ENCODE measurements around the gene IDI1.
A peak's percentile ranks its signal among the peaks of the same experiment; 100 is the strongest.
"Not testable (repeated sequence)": the region's sequence is repeated elsewhere in the genome, so short reads cannot be mapped to it uniquely, and the experiment has no call there.

The IDI1 gene

DNA sequence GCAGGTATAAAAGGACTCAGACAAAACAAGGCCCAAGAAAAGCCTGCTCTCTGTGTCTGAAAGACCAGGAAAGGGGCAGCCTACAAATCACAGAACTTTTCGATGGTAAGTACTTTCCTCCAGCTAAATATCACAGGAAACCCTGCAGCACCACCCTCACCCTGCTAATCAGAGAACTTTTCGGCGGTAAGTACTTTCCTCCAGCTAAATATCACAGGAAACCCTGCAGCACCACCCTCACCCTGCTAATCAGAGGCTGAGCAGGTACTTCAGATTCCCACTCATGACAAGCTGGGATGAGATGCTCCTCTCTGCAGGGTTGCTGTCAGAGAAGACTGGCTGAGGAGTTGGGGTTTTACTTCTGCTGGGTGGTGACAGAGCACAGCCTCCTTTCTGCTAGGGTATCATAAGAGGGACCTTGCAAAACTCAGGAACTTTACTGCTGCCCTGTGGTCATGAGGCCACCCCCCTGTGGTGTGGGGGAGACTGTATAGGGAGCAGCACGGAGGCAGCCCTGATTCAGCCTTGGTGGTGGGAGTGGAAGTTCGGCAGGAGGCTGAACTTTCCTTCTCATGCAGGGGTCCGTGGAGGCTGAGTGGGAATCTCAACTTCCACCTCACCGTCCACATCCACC is 14.4 kb upstream of the IDI1 start:
- peak; percentile 25 for DNase-seq (ENCODE audit: low read depth)

DNA sequence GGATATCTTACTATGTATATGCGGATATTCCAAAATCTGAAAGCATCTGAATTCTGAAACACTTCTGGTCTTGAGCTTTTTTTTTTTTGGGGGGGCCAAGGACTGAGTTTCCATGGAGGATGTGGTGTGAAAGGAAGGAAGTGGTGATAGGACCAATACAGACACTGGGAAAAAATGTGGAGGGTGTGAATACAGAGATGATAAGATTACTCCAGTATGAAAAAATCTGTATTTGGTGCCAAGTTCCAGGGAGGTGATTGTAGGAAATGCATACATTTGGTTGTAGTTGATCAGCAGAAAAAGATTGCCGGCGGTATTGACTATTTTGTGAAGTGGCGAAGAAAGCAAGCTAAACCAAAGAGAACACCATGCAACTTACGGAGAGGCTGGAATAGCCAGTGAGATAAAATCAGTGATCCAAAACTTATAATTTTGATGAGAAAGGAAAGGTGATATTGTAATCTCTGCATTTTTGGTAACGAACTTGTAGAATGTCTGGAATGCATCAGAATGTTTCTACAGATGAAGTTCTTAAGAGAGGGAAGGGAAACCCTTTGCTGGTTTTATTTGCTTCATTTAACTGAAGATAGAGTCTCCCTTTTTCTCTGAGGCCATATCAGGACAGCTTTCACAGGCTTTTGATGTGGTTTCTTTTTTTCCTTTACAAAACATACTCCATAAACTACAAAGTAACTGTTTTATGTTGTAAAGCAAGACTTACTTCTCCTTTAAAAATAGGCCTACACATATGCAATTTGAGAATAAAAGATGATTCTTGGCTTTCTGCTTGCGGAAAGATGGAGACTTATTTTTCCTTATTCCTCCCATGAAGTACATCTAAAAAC is 13.2 kb upstream of the IDI1 start:
- no peak for DNase-seq (ENCODE audit: low read depth)

DNA sequence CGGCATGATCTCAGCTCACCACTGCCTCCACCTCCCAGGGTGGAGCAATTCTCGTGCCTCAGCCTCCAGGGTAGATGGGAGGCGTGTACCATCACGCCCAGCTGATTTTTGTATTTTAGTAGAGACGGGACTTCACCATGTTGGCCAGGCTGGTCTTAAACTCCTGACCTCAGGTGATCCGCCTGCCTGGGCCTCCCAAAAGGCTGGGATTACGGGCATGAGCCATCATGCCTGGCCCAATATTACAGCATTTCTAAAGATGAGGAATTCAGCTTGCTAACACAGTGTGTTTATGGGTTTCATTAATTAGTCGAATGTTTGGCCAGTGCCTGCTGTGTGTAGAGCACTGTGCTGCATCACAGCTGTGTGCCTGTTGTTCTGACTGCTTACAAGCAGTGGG is 11.0 kb upstream of the IDI1 start:
- DNase-seq (ENCODE audit: low read depth) = no peak

DNA sequence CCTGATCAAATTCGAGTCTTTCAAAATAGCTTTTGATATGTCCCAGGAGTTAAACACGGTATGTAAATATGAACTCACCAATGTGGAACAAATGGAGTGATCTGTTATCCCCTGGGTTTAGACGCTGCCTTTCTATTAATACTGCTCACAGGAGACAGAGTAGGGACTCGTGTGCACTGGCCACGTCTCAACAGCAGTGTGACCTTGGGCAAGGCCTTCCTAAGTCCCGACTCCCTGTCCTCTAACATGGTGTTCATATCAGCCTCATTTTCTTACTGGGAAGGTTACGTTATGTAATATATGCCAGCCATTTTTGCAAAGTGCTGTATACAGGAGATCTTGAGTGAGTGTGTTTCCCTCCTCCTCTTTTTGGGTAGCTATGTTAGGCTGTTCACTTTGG is 9.1 kb upstream of the IDI1 start:
- no peak for DNase-seq (ENCODE audit: low read depth)

DNA sequence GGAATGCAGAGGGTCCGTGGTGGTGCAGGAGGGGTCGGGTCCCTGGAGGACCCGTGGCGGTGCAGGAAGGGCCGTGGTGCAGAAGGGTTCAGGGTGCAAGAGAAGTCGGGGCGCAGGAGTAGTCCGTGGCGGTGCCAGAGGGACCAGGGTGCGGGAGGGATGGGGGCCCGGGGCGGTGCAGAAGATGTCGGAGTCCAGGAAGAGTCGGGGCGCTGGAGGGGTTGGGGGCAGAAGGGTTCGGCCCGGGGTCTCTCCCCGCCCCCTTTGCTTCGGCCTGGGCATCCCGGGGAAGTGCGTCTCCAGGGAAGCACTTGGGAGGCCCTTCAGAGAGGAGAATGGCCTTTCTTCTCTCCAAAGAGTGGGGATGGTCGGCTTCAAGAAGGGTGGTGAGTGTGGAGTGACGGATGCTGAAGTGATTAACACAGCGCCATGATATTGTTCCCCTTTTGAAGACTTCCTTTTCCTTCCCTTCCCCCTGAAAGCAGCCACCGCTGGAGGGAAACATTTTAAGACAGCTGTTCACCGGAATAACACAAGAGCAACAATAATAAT is 8.3 kb upstream of the IDI1 start:
- DNase-seq (ENCODE audit: low read depth) = no peak

DNA sequence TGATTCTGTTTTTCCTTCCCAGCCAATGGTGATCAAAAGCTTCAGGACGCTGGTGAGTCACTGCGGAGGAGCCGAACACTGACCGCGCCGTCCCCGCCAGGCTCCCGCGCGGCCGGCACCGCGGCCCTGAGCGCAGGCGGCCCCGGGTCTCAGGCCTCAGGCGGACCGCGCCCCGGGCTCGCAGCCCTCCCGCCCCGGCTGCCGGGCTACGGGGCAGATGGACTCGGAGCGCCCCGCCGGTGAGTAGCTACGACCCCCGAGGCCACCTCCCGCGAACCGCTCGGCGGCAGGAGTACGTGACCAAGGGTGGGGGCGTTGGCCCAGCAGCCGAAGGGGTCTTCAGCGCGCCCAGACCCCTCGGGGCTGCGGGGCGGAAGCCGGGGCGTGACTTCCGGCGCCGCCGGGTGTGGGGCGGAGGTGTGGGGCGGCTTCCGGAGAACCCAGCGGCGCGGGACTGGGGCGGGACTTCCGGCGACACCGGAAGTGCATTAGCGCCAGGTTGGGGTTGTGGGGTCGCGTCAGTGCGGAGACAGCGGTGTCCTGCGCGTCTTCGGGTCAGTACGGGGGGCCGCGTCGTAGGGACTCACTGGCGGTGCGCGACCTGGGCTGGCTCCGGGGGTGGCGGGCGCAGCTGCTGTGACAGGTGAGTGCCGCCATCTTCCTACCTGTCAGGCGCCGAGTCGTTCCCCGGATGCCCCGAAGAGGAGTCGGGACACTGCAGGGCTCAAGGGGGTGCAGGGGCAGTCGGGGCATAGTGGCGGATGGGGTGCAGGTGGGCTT is 7.6 kb upstream of the IDI1 start, which contains the start of gene WDR37:
TSS of gene WDR37 (plus strand) at position 60 of the 780 bp plus-strand sequence. CDS start 15,771 bp downstream, outside the sequence.
- DNase-seq (ENCODE audit: low read depth) = peak; percentile 87

DNA sequence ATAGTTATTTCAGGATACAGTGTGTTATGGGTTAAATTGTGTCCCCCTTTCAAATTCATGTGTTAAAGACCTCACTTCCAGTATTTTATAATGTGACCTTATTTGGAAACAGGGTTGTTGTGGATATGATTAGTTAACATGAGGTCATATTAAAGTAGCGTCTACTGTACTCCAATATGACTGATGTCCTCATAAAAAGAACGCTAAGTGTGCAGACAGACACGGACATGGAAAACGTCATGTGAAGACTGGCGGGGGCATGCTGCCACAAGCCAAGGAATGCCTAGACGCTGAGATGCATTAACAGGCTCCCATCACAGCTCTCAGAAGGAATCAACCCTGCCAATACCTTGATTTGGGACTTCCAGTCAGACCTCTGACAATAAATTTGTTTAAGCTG is 5.8 kb upstream of the IDI1 start:
- DNase-seq (ENCODE audit: low read depth) = no peak

DNA sequence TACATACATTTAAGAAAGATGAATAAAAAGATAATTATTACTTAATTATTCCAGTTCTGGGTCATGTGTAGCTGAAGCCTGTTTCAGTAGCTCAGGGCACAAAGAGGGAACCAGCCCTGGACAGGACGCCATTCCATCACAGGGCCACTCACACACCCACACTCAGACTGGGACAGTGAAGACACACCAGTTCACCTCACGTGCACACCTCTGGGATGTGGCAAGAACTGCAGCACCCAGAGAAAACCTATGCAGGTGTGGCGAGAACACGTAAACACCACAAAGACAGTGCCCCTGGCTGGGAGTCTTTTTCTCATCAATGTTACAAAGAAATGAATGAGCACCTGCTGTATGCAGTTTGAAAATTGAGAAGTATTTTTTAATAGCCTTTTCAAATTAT is 1.6 kb upstream of the IDI1 start:
- DNase-seq (ENCODE audit: low read depth) = no peak

DNA sequence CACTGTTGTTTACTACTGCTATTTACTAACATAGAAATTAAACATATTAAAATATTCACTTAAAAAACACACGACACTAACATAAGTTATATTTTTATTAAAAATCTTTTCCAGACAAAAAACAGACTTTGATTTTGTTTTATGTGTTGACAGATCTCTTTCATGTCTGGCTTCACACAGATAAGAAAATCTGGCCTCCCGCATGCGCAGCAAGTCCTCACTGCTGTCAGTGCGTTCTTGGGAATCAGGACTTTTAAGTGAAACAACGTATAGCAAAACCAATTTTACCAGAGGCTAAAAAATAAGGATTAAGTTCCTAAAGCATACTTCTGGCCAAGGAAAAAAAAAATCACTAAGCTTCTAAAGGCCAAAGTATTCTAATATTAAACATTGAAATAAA is 1.2 kb upstream of the IDI1 start:
- DNase-seq (ENCODE audit: low read depth) = no peak

DNA sequence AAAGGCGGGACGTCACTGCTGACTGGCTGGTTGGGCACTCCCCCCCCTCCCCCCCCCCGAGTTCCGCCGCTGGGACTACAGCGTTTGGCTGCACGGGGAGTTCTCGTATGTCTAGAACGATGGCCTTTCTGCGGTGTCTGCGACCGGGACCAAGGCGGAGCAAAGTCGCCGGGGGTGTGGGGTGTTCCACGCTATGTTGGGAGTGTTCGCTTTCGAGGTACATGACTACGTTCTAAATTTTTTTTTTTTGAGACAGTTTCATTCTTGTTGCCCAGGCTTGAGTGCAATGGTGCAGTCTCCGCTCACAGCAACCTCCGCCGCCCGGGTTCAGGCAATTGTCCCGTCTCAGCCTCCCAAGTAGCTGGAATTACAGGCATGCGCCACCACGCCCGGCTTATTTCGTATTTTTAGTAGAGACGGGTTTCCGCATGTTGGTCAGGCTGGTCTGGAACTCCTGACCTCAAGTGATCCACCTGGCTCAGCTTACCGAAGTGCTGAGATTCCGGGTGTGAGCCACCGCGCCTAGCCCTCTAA is 573 bp upstream of the IDI1 start:
- no peak for DNase-seq (ENCODE audit: low read depth)

DNA sequence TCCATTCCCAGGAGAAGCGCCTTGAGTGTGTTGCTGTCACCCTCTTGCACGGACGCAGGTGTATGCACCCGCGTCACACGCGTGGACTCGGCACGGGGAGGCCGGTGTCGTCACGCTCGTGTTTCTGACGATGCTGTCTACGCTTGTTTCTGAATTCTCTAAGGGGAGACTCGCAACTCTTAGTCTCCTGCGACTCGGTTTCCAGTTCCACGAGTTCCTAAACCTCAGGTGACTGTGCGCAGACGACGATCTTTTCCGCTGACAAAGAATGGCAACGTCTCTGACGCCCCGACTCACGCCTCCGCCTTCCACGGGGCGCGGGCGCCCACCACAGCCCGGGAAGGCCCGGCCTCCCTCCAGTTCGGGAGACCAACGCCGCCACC is 579 bp downstream of the IDI1 start:
- DNase-seq (ENCODE audit: low read depth) = no peak

DNA sequence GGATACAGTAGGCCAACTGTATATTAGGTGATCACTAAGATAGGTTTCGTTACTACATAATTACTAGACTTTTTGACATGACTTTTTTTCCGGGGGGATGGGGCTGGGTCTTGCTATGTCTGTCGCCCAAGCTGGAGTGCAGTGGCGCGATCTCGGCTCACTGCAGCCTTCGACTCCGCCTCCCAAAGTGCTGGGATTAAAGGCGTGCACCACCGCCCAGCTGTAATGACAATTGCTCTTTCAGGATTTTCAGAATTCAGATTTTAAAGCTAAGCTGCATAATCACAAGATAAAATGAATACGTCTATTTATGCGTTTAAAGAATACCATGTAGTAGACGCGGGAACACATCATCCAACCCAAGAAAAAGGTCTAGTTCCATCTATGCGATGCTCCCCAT is 982 bp downstream of the IDI1 start:
- DNase-seq (ENCODE audit: low read depth) = no peak

DNA sequence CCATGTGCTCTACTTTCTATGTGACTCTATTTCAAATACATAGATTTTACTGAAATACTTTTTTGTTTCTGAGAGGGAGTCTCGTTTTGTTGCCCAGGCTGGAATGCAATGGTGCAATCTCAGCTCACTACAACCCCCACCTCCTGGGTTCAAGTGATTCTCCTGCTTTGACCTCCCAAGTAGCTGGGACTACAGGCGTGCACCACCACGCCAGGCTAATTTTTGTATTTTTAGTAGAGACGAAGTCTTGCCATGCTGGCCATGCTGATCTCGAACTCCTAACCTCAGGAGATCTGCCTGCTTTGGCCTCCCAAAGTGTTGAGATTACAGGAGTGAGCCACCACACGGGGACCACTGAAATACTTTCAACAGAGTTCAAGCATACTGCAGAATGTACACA is 3.5 kb downstream of the IDI1 start:
- DNase-seq (ENCODE audit: low read depth) = no peak

DNA sequence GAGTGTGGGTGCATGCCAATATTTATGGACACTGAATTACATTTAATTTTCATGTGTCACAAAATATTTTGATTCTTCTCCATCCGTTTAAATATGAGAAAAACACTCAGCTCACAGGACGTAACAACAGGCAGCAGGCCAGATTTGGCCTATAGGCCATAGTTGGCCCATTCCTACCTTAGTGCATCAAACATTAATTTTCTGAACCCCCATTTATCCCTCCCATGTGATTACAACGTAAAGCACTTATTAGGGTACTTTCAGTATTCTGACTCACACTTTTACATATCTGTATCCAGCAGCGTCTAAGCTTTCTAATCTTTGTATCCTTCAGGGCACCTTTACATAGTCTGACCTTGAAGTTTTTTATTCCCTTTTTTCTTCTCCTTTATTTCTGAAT is 4.0 kb downstream of the IDI1 start:
- no peak for DNase-seq (ENCODE audit: low read depth)

DNA sequence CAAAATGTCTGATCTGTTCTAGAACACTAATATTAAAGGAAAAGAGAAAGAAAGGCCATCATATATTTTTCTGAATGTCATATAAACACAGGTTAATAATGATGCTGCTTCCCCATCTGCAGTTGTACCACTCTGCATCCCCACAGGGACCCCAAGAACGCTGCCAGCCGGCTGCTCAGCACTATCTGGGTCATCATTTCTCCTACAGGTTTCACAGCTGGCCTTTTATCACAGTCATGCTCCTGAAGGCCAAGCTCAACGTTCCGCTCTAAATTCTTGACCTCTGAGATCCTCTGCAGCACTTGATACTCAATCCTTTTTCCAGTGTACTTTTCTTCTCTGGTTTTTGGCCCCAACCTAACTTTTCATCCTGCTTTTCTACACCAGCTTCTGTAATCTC is 4.8 kb downstream of the IDI1 start:
- DNase-seq (ENCODE audit: low read depth) = no peak

DNA sequence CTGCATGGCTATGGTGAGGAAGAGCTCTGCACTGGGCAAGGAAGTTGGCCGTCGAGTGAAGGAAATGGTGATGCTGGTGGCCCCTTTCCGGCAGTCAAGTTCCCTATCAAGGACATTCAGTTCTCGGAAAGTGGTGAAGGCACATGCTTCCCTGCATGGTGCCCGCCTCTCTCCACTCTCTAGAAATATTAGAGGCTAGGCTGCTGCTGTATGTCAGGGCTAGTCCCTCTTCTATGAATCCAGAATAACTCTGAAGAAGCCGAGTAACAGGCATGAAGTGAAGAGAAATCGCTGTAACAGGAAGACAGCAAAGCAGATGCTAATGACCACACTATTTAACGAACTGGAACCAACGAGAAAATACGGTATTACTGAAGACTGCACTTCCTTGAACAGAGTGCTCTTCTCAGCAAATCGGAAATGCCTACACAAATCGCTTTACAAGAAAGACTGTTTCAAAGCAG is 5.4 kb downstream of the IDI1 start:
- no peak for DNase-seq (ENCODE audit: low read depth)

DNA sequence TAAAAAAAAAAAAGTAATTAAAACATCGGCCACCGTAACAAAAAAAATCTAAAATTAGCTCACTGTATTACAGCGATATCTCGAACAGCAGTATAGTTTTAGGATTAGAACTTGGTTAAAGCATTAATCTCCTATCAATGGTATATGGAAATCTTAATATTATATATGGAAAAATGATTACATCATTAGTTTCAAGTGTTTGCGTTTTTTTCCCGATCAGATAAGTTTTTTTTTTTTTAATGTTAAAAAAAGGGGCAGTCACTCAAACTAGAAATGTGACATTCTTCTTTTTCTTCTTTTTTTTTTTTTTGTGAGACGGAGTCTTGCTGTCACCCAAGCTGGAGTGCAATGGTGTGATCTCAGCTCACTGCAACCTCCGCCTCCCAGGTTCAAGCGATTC is 7.4 kb downstream of the IDI1 start:
- no peak for DNase-seq (ENCODE audit: low read depth)

DNA sequence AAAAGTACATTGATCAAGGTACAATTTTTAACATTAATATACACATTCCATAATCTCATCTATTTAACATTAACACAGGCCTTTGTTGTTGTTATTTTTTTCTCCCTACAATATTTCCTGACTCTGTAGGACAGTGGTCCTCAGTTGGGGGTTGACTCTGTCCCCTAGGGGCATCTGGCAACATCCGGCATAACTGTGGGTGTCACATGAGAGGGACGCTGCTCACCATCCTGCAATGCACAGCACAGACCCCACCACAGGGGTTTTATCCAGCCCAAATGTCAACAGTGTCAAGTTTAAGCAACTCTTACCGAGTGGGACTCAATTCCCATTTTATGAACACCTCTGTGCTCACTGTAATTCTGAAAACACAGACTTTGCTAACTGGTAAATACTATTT is 8.8 kb downstream of the IDI1 start:
- no peak for DNase-seq (ENCODE audit: low read depth)

DNA sequence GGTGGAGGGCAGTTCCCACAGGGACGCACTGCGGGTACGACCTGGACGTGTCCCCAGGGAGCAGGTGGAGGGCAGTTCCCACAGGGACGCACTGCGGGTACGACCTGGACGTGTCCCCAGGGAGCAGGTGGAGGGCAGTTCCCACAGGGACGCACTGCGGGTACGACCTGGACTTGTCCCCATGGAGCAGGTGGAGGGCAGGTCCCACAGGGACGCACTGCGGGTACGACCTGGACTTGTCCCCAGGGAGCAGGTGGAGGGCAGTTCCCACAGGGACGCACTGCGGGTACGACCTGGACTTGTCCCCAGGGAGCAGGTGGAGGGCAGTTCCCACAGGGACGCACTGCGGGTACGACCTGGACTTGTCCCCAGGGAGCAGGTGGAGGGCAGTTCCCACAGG is 10.2 kb downstream of the IDI1 start:
- not testable (repeated sequence) for DNase-seq (ENCODE audit: low read depth)

DNA sequence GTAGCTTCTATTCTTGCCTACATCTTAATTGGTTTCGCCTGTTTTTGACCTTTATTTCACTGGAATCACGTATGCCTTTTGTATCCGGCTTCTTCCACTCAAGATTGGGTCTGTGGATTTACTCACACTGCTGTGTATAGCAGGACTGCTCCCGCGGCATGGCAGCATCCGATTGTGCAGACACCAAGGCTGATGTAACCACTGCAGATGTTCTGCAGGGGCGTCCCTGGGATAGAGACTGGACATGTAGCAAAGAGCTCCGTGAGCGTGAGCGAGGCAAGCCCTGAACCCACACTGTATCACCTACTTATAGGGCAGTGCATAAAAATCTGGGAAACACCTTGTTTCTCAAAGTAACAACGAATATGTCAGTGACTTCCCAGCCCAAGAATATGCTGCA is 11.8 kb downstream of the IDI1 start:
- DNase-seq (ENCODE audit: low read depth) = no peak

DNA sequence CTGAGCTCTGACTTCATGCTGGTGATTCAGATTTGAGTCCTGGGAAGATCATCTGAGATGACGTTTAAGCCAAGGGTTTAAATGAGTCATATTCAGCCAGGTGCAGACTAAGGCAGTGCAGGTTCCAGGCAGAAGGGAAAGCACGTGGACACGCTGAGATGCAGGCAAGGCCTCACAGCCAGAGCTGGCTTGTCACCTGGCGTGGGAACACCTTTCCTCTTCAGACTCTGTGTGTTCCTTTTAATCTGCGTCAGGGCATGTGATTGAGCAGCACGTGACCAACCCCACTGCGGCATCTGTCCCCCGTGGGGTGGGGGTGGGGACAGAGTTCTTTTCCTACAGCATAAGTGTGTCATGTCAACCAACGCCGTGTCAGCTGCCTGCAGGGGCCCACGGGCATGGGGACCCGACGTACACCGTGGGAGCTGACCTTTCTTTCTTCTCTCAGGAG is 12.6 kb downstream of the IDI1 start:
- no peak for DNase-seq (ENCODE audit: low read depth)

DNA sequence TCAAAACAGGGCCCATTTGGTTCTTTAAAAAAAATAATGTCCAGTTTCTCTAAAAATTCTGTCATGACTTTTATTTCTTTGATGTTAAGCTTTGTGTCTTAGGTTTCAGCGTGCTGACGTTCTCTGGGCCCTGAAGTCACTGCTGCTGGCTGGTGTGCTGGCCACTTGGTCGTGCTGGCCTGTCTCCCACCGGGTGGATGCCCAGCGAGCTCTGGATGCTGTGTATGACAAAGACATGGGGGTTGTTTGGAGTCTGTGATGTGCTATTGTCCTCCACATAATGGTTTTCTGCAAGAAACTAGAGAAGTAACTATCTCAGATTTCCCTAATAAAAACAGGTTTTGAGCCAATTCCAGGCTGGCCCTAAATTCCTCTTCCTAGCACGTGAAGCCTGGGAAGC is 13.7 kb downstream of the IDI1 start:
- no peak for DNase-seq (ENCODE audit: low read depth)
